ENCODE data around the gene MUC5AC. TPM values are rescaled to one million over a fixed set of nuclear protein-coding genes. Genes with fewer than 3 reads are reported as not detected.

Gene MUC5AC
- total RNA-seq, 4 donors from 2014 or later, result not detected

GRCh38 chr11:1129611-1130160, 28.1 kb upstream of the MUC5AC start:
- no peak for ATAC-seq
- in situ Hi-C loops (cut with MboI; ENCODE audit: low sequenced_read_pairs in 4 of 4), result no loop called here
- no peaks in the 10 kb centered on the region for H3K36me3 ChIP-seq
- no peak for TF ChIP-seq POLR2A (IDR thresholded peaks at IDR 0.05)
- TF ChIP-seq CTCF (IDR thresholded peaks at IDR 0.05 in 4 of 5, conservative IDR thresholded peaks at IDR 0.05 in 1 of 5), result no peak
- no peak overlapping the region for H3K4me3 ChIP-seq
- H3K27ac ChIP-seq, result no peak overlapping the region
- H3K9me3 ChIP-seq, result peaks cover 0 to 1% (median 0%) of the 10 kb centered on the region in 3 donors
- no peak for DNase-seq
- no peaks in the 10 kb centered on the region for H3K4me1 ChIP-seq
- intact Hi-C loops (cut with DNase I; ENCODE audit: low total_unique reads), result no loop called here
- peaks cover 2 to 14% (median 6%) of the 10 kb centered on the region in 3 donors for H3K27me3 ChIP-seq

- H3K4me3 ChIP-seq, result no peak overlapping the region
- no peaks in the 10 kb centered on the region for H3K4me1 ChIP-seq
- intact Hi-C loops (cut with DNase I; ENCODE audit: low total_unique reads), result no loop called here
- in situ Hi-C loops (cut with MboI; ENCODE audit: low sequenced_read_pairs in 4 of 4), result no loop called here
- no peak for ATAC-seq
- H3K36me3 ChIP-seq, result no peaks in the 10 kb centered on the region
- TF ChIP-seq CTCF (IDR thresholded peaks at IDR 0.05 in 4 of 5, conservative IDR thresholded peaks at IDR 0.05 in 1 of 5), result no peak
- no peak for TF ChIP-seq POLR2A (IDR thresholded peaks at IDR 0.05)
- no peak for DNase-seq
- peaks cover 2 to 14% (median 6%) of the 10 kb centered on the region in 3 donors for H3K27me3 ChIP-seq
- H3K27ac ChIP-seq, result no peak overlapping the region
- peaks cover 0 to 5% (median 0%) of the 10 kb centered on the region in 3 donors for H3K9me3 ChIP-seq
Observed at GRCh38 chr11:1130276-1131032, 27.3 kb upstream of the MUC5AC start.

- no peaks in the 10 kb centered on the region for H3K36me3 ChIP-seq
- H3K27ac ChIP-seq, result no peak overlapping the region
- TF ChIP-seq POLR2A (IDR thresholded peaks at IDR 0.05) (no peak), CTCF (IDR thresholded peaks at IDR 0.05 in 4 of 5, conservative IDR thresholded peaks at IDR 0.05 in 1 of 5) (no peak)
- intact Hi-C loops (cut with DNase I; ENCODE audit: low total_unique reads) (no loop called here), in situ Hi-C loops (cut with MboI; ENCODE audit: low sequenced_read_pairs in 4 of 4) (no loop called here)
- no peak for ATAC-seq
- peaks cover 2 to 10% (median 6%) of the 10 kb centered on the region in 3 donors for H3K27me3 ChIP-seq
- no peak overlapping the region for H3K4me3 ChIP-seq
- no peaks in the 10 kb centered on the region for H3K4me1 ChIP-seq
- H3K9me3 ChIP-seq, result peaks cover 0 to 5% (median 0%) of the 10 kb centered on the region in 3 donors
- DNase-seq, result no peak
Observed at GRCh38 chr11:1131033-1131911, 26.5 kb upstream of the MUC5AC start.

DNA sequence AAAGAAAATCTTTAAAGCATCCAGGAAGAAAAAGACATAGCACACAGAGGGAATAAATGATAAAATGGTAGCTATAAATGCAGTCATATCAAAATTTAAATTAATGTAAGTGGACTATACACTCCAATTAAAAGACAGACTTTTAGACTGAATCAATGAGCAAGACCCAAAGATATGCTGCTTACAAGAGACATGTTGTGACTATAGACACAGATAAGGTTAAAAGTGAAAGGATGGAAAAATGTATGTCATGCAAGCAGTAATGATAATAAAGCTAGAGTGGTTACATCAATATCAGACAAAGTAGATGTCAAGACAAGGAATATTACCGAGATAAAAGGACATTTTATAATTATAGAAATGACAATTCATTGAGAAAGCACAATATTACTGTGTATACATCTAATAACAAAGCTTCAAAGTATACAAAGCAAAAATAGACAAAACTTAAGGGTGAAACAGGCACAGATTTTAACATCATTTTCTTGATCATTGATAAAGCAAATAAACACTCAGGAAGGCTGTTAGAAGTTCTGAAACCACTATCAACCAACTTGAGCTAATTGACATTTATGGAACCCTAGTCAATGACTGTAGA, 22.8 kb upstream of the MUC5AC start:
- TF ChIP-seq POLR2A (IDR thresholded peaks at IDR 0.05) (no peak), CTCF (IDR thresholded peaks at IDR 0.05 in 4 of 5, conservative IDR thresholded peaks at IDR 0.05 in 1 of 5) (no peak)
- H3K4me1 ChIP-seq, result no peaks in the 10 kb centered on the region
- ATAC-seq (no peak), DNase-seq (no peak)
- peaks cover 3 to 5% (median 4%) of the 10 kb centered on the region in 3 donors for H3K27me3 ChIP-seq
- no peaks in the 10 kb centered on the region for H3K36me3 ChIP-seq
- intact Hi-C loops (cut with DNase I; ENCODE audit: low total_unique reads) (no loop called here), in situ Hi-C loops (cut with MboI; ENCODE audit: low sequenced_read_pairs in 4 of 4) (no loop called here)
- no peak overlapping the region for H3K4me3 ChIP-seq
- no peak overlapping the region for H3K27ac ChIP-seq
- peaks cover 0 to 5% (median 0%) of the 10 kb centered on the region in 3 donors for H3K9me3 ChIP-seq

All from gastrocnemius medialis (tissue), 4 donors.